Tibial nerve (tissue), 4 donors: ENCODE data around the gene GPR4. TPM values are rescaled to one million over a fixed set of nuclear protein-coding genes. Genes with fewer than 3 reads are reported as not detected.

ENCODE experiments used
- DNase-seq, 2 donors: peaks; one replicate each; pipeline ENCODE4 v3.0.0-alpha.2; 2019; ENCODE audit warnings: low spot score in 2 of 2
- H3K27ac ChIP-seq, 4 donors: fragments of 200-600 bp; sonication (generic) in 3 of 4; one replicate each; pipeline ENCODE4 v1.5.1; 2017 to 2019; ENCODE audit warnings: mild to moderate bottlenecking in 1 of 4
- H3K27me3 ChIP-seq, 2 donors: fragments of 200-600 bp; sonication (generic) in 1 of 2; one replicate each; pipeline versions ENCODE4 v1.5.1 to v1.6.0; 2017 to 2019
- H3K36me3 ChIP-seq, 3 donors: fragments of 200-600 bp; sonication (generic); one replicate each; pipeline ENCODE4 v1.5.1; 2018 to 2019
- H3K4me1 ChIP-seq, 4 donors: fragments of 200-600 bp; sonication (generic) in 3 of 4; one replicate each; pipeline ENCODE4 v1.5.1; 2017 to 2019
- H3K4me3 ChIP-seq, 4 donors: fragments of 200-600 bp; sonication (generic) in 3 of 4; one replicate each; pipeline ENCODE4 v1.5.1; 2017 to 2019; ENCODE audit warnings: mild to moderate bottlenecking in 1 of 4, moderate library complexity in 1 of 4
- H3K9me3 ChIP-seq, 4 donors: fragments of 200-600 bp; sonication (generic) in 3 of 4; one replicate each; pipeline ENCODE4 v1.5.1; 2017 to 2019
- EP300 ChIP-seq, 2 donors: sonication (generic); formaldehyde crosslinking; IDR thresholded peaks; one replicate each; pipeline ENCODE4 v1.6.1; 2017; ENCODE audit warnings: antibody characterized with exemption in 2 of 2, mild to moderate bottlenecking in 1 of 2
- POLR2A ChIP-seq, 2 donors: fragments of 450-650 bp; IDR thresholded peaks; one replicate each; pipeline ENCODE4 v1.6.1; 2017; ENCODE audit warnings: antibody characterized with exemption in 2 of 2, mild to moderate bottlenecking in 2 of 2, moderate library complexity in 2 of 2
- WGBS, 2 donors: methylation state at CpG; one replicate each; pipeline ENCODE4 v1.1.5; 2018; 5-methylcytosine and 5-hydroxymethylcytosine counted together
- total RNA-seq, 4 donors: library from RNA; depleted of rRNA; stranded (reverse); fragments of >200 nt; gene quantifications; one replicate each; pipeline ENCODE4 v1.1.0, GENCODE V29; 2016
- TF ChIP-seq, protein P1 (sequence below), 5 experiments: fragments of 200-600 bp in 3 of 5; fragments of 450-650 bp in 2 of 5; sonication (generic) in 3 of 5; IDR thresholded peaks; one replicate each; pipeline ENCODE4 v1.5.1; 2016 to 2019; ENCODE audit warnings: antibody characterized with exemption in 5 of 5, mild to moderate bottlenecking in 3 of 5, moderate library complexity in 2 of 5

Gene GPR4
- total RNA-seq, 4 donors from 2014 or later = 12.6 to 15.6 (median 13.8) TPM

DNA sequence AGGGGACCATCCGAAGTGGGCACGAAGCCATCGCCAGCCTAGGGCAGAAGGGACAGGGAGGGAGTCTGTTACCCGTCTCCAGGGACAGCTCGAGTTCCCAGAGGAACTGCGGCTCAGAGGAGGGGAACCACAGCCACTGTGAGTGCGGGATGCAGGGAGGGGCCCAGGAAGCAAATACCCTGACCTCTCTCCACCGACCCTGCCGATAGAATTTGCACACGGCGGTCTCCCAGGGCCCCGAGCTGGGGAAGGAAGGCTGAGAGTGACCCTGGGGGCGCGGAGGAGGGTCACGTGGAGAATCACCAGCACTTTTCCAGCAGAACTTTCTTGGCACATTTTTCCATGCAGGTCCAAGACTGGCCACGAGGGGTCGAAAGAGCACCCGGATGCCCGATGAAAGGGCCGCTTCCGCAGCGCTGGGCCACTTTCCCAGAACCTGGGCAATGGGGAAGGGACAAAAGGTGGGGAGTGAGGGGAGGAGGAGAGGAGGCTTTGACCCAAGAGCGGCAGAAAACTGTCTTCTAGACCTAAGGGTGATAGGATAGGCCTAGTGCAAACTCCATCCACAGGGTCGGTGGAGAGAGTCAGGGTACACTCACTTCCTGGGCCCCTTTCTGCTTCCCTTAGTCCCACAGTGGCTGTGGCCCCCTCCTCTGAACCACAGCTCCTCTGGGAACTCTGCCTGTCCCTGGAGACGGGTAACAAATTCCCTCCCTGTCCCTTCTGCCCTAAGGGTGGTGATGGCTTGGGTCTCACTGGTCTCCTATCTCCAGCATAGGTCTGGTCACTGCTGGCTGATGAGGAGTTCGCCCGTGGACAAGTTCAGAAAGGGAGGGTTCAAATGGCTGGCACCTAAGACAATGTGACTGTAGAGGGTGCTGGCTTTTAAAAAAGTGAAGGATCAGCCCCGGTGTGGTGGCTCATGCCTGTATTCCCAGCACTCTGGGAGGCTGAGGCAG, 5.3 kb upstream of the GPR4 start:
- H3K4me3 ChIP-seq = peak overlapping the region in 2 of 4 donors; percentile 19 to 40
- DNase-seq = peak; percentile 60 to 75
- 12 to 16% methylated on average over 28 of the region's 28 CpGs for WGBS, 2 donors
- peaks cover 0 to 19% of the 10 kb centered on the region in 2 donors for H3K27me3 ChIP-seq
- peaks cover 0 to 12% (median 3%) of the 10 kb centered on the region in 4 donors for H3K4me1 ChIP-seq
- H3K9me3 ChIP-seq = no peaks in the 10 kb centered on the region
- peaks cover 0 to 40% (median 0%) of the 10 kb centered on the region in 3 donors for H3K36me3 ChIP-seq
- H3K27ac ChIP-seq = peak overlapping the region in 3 of 4 donors; percentile 15 to 62 (median 42)
- TF ChIP-seq EP300 (IDR thresholded peaks at IDR 0.05) = peak; percentile 44 to 59
- TF ChIP-seq POLR2A (IDR thresholded peaks at IDR 0.05) = no peak
- TF ChIP-seq, protein P1, sequence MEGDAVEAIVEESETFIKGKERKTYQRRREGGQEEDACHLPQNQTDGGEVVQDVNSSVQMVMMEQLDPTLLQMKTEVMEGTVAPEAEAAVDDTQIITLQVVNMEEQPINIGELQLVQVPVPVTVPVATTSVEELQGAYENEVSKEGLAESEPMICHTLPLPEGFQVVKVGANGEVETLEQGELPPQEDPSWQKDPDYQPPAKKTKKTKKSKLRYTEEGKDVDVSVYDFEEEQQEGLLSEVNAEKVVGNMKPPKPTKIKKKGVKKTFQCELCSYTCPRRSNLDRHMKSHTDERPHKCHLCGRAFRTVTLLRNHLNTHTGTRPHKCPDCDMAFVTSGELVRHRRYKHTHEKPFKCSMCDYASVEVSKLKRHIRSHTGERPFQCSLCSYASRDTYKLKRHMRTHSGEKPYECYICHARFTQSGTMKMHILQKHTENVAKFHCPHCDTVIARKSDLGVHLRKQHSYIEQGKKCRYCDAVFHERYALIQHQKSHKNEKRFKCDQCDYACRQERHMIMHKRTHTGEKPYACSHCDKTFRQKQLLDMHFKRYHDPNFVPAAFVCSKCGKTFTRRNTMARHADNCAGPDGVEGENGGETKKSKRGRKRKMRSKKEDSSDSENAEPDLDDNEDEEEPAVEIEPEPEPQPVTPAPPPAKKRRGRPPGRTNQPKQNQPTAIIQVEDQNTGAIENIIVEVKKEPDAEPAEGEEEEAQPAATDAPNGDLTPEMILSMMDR (IDR thresholded peaks at IDR 0.05) = peak; percentile 82 to 91 (median 90)

GRCh38 chr19:45601115-45601514, 897 bp downstream of the GPR4 start:
- H3K9me3 ChIP-seq = no peaks in the 10 kb centered on the region
- H3K36me3 ChIP-seq = no peaks in the 10 kb centered on the region
- DNase-seq = no peak
- peak overlapping the region; percentile 16 to 64 (median 25) for H3K4me3 ChIP-seq
- 9 to 11% methylated on average over 10 of the region's 10 CpGs for WGBS, 2 donors
- TF ChIP-seq EP300 (IDR thresholded peaks at IDR 0.05) (no peak), POLR2A (IDR thresholded peaks at IDR 0.05) (no peak)
- TF ChIP-seq, protein P1 (IDR thresholded peaks at IDR 0.05) = no peak
- H3K27ac ChIP-seq = peak overlapping the region in 3 of 4 donors; percentile 63 to 81 (median 69)
- peaks cover 0 to 81% of the 10 kb centered on the region in 2 donors for H3K27me3 ChIP-seq
- peaks cover 0 to 40% (median 1%) of the 10 kb centered on the region in 4 donors for H3K4me1 ChIP-seq

GRCh38 chr19:45600340-45600885, 1.6 kb downstream of the GPR4 start:
- peaks cover 0 to 41% (median 1%) of the 10 kb centered on the region in 4 donors for H3K4me1 ChIP-seq
- H3K27me3 ChIP-seq = peaks cover 0 to 86% of the 10 kb centered on the region in 2 donors
- peak overlapping the region in 1 of 4 donors; percentile 64 for H3K4me3 ChIP-seq
- H3K36me3 ChIP-seq = no peaks in the 10 kb centered on the region
- peak overlapping the region in 3 of 4 donors; percentile 63 to 81 (median 69) for H3K27ac ChIP-seq
- DNase-seq = no peak
- H3K9me3 ChIP-seq = no peaks in the 10 kb centered on the region
- WGBS, 2 donors = 32 to 41% methylated on average over 5 of the region's 5 CpGs
- no peak for TF ChIP-seq POLR2A (IDR thresholded peaks at IDR 0.05)
- TF ChIP-seq, protein P1 (IDR thresholded peaks at IDR 0.05) = no peak
- peak in 1 of 2 donors; percentile 5 for TF ChIP-seq EP300 (IDR thresholded peaks at IDR 0.05)

- Histone ChIP-seq H3K4me3 (peak overlapping the region in 1 of 4 donors; percentile 64), H3K27me3 (peaks cover 0 to 93% of the 10 kb centered on the region in 2 donors), H3K9me3 (no peaks in the 10 kb centered on the region), H3K36me3 (no peaks in the 10 kb centered on the region), H3K4me1 (peaks cover 0 to 45% (median 1%) of the 10 kb centered on the region in 4 donors), H3K27ac (peak overlapping the region; percentile 32 to 81 (median 60))
- no peak for DNase-seq
- TF ChIP-seq POLR2A (IDR thresholded peaks at IDR 0.05) = no peak
- TF ChIP-seq, protein P1 (IDR thresholded peaks at IDR 0.05) = no peak
- TF ChIP-seq EP300 (IDR thresholded peaks at IDR 0.05) = no peak
- 6% methylated on average over 13 of the region's 13 CpGs for WGBS, 2 donors
These were observed 2.7 kb downstream of the GPR4 start for GRCh38 chr19:45599286-45599685.
